ENCODE data around the gene HOXC4. TPM values are rescaled to one million over a fixed set of nuclear protein-coding genes. Genes with fewer than 3 reads are reported as not detected.

The HOXC4 gene
- total and polyA plus RNA-seq, 2 donors = 0.19 to 0.37 TPM

- Histone ChIP-seq H3K9me3 (ENCODE audit: control insufficient read depth in 2 of 2, insufficient read depth in 1 of 2, low read length in 1 of 2) (peaks cover 0 to 4% of the 10 kb centered on the region in 2 donors), H3K27ac (ENCODE audit: low read depth in 1 of 2, low read length in 1 of 2) (no peak overlapping the region), H3K27me3 (ENCODE audit: control insufficient read depth in 2 of 2, insufficient read depth in 1 of 2, low read length in 1 of 2) (peaks cover 78 to 93% of the 10 kb centered on the region in 2 donors), H3K36me3 (ENCODE audit: control insufficient read depth in 2 of 2, insufficient read depth in 2 of 2, low read length in 1 of 2) (no peaks in the 10 kb centered on the region), H3K4me3 (ENCODE audit: low read length in 2 of 2) (no peak overlapping the region), H3K4me1 (ENCODE audit: control insufficient read depth in 2 of 2, insufficient read depth in 2 of 2, low read length in 2 of 2) (no peaks in the 10 kb centered on the region)
- DNase-seq (ENCODE audit: low read depth in 6 of 9, low spot score in 9 of 9) = no peak
- 28% methylated on average over 7 of the region's 7 CpGs for WGBS
Observed at GRCh38 chr12:54059668-54060067, 6.0 kb downstream of the HOXC4 start.

GRCh38 chr12:54060174-54060974, 6.7 kb downstream of the HOXC4 start:
- DNase-seq (ENCODE audit: low read depth in 6 of 9, low spot score in 9 of 9) = no peak
- H3K9me3 ChIP-seq (ENCODE audit: control insufficient read depth in 2 of 2, insufficient read depth in 1 of 2, low read length in 1 of 2) = peaks cover 0 to 4% of the 10 kb centered on the region in 2 donors
- H3K36me3 ChIP-seq (ENCODE audit: control insufficient read depth in 2 of 2, insufficient read depth in 2 of 2, low read length in 1 of 2) = no peaks in the 10 kb centered on the region
- H3K27ac ChIP-seq (ENCODE audit: low read depth in 1 of 2, low read length in 1 of 2) = no peak overlapping the region
- no peaks in the 10 kb centered on the region for H3K4me1 ChIP-seq (ENCODE audit: control insufficient read depth in 2 of 2, insufficient read depth in 2 of 2, low read length in 2 of 2)
- peaks cover 71 to 89% of the 10 kb centered on the region in 2 donors for H3K27me3 ChIP-seq (ENCODE audit: control insufficient read depth in 2 of 2, insufficient read depth in 1 of 2, low read length in 1 of 2)
- WGBS = 21% methylated on average over 38 of the region's 38 CpGs
- H3K4me3 ChIP-seq (ENCODE audit: low read length in 2 of 2) = no peak overlapping the region

- Histone ChIP-seq H3K27me3 (ENCODE audit: control insufficient read depth in 2 of 2, insufficient read depth in 1 of 2, low read length in 1 of 2) (peaks cover 67 to 89% of the 10 kb centered on the region in 2 donors), H3K36me3 (ENCODE audit: control insufficient read depth in 2 of 2, insufficient read depth in 2 of 2, low read length in 1 of 2) (no peaks in the 10 kb centered on the region), H3K4me3 (ENCODE audit: low read length in 2 of 2) (no peak overlapping the region), H3K4me1 (ENCODE audit: control insufficient read depth in 2 of 2, insufficient read depth in 2 of 2, low read length in 2 of 2) (no peaks in the 10 kb centered on the region), H3K9me3 (ENCODE audit: control insufficient read depth in 2 of 2, insufficient read depth in 1 of 2, low read length in 1 of 2) (peaks cover 0 to 4% of the 10 kb centered on the region in 2 donors), H3K27ac (ENCODE audit: low read depth in 1 of 2, low read length in 1 of 2) (no peak overlapping the region)
- DNase-seq (ENCODE audit: low read depth in 6 of 9, low spot score in 9 of 9) = no peak
- WGBS = 45% methylated on average over 7 of the region's 7 CpGs
Observed at GRCh38 chr12:54060975-54061778, 7.5 kb downstream of the HOXC4 start.

GRCh38 chr12:54065677-54066076, 12.0 kb downstream of the HOXC4 start:
- no peak for DNase-seq (ENCODE audit: low read depth in 6 of 9, low spot score in 9 of 9)
- Histone ChIP-seq H3K36me3 (ENCODE audit: control insufficient read depth in 2 of 2, insufficient read depth in 2 of 2, low read length in 1 of 2) (no peaks in the 10 kb centered on the region), H3K4me3 (ENCODE audit: low read length in 2 of 2) (no peak overlapping the region), H3K4me1 (ENCODE audit: control insufficient read depth in 2 of 2, insufficient read depth in 2 of 2, low read length in 2 of 2) (no peaks in the 10 kb centered on the region), H3K9me3 (ENCODE audit: control insufficient read depth in 2 of 2, insufficient read depth in 1 of 2, low read length in 1 of 2) (no peaks in the 10 kb centered on the region), H3K27me3 (ENCODE audit: control insufficient read depth in 2 of 2, insufficient read depth in 1 of 2, low read length in 1 of 2) (peaks cover 35 to 56% of the 10 kb centered on the region in 2 donors), H3K27ac (ENCODE audit: low read depth in 1 of 2, low read length in 1 of 2) (no peak overlapping the region)

GRCh38 chr12:54066408-54066807, 12.8 kb downstream of the HOXC4 start:
- Histone ChIP-seq H3K27ac (ENCODE audit: low read depth in 1 of 2, low read length in 1 of 2) (no peak overlapping the region), H3K4me3 (ENCODE audit: low read length in 2 of 2) (no peak overlapping the region), H3K36me3 (ENCODE audit: control insufficient read depth in 2 of 2, insufficient read depth in 2 of 2, low read length in 1 of 2) (no peaks in the 10 kb centered on the region), H3K27me3 (ENCODE audit: control insufficient read depth in 2 of 2, insufficient read depth in 1 of 2, low read length in 1 of 2) (peaks cover 28 to 56% of the 10 kb centered on the region in 2 donors), H3K9me3 (ENCODE audit: control insufficient read depth in 2 of 2, insufficient read depth in 1 of 2, low read length in 1 of 2) (no peaks in the 10 kb centered on the region), H3K4me1 (ENCODE audit: control insufficient read depth in 2 of 2, insufficient read depth in 2 of 2, low read length in 2 of 2) (no peaks in the 10 kb centered on the region)
- WGBS = 86% methylated on average over 1 of the region's 1 CpG
- DNase-seq (ENCODE audit: low read depth in 6 of 9, low spot score in 9 of 9) = no peak

- H3K9me3 ChIP-seq (ENCODE audit: control insufficient read depth in 2 of 2, insufficient read depth in 1 of 2, low read length in 1 of 2) = no peaks in the 10 kb centered on the region
- H3K4me1 ChIP-seq (ENCODE audit: control insufficient read depth in 2 of 2, insufficient read depth in 2 of 2, low read length in 2 of 2) = no peaks in the 10 kb centered on the region
- peaks cover 18 to 55% of the 10 kb centered on the region in 2 donors for H3K27me3 ChIP-seq (ENCODE audit: control insufficient read depth in 2 of 2, insufficient read depth in 1 of 2, low read length in 1 of 2)
- no peak overlapping the region for H3K27ac ChIP-seq (ENCODE audit: low read depth in 1 of 2, low read length in 1 of 2)
- no peaks in the 10 kb centered on the region for H3K36me3 ChIP-seq (ENCODE audit: control insufficient read depth in 2 of 2, insufficient read depth in 2 of 2, low read length in 1 of 2)
- DNase-seq (ENCODE audit: low read depth in 6 of 9, low spot score in 9 of 9) = no peak
- WGBS = 96% methylated on average over 4 of the region's 4 CpGs
- no peak overlapping the region for H3K4me3 ChIP-seq (ENCODE audit: low read length in 2 of 2)
Observed at GRCh38 chr12:54068418-54069070, 14.9 kb downstream of the HOXC4 start.

- no peak overlapping the region for H3K27ac ChIP-seq (ENCODE audit: low read depth in 1 of 2, low read length in 1 of 2)
- DNase-seq (ENCODE audit: low read depth in 6 of 9, low spot score in 9 of 9) = no peak
- H3K9me3 ChIP-seq (ENCODE audit: control insufficient read depth in 2 of 2, insufficient read depth in 1 of 2, low read length in 1 of 2) = no peaks in the 10 kb centered on the region
- 63% methylated on average over 1 of the region's 1 CpG for WGBS
- no peak overlapping the region for H3K4me3 ChIP-seq (ENCODE audit: low read length in 2 of 2)
- H3K4me1 ChIP-seq (ENCODE audit: control insufficient read depth in 2 of 2, insufficient read depth in 2 of 2, low read length in 2 of 2) = no peaks in the 10 kb centered on the region
- no peaks in the 10 kb centered on the region for H3K36me3 ChIP-seq (ENCODE audit: control insufficient read depth in 2 of 2, insufficient read depth in 2 of 2, low read length in 1 of 2)
- H3K27me3 ChIP-seq (ENCODE audit: control insufficient read depth in 2 of 2, insufficient read depth in 1 of 2, low read length in 1 of 2) = peaks cover 13 to 60% of the 10 kb centered on the region in 2 donors
Observed at GRCh38 chr12:54071942-54072341, 18.3 kb downstream of the HOXC4 start.

GRCh38 chr12:54074308-54074707, 20.7 kb downstream of the HOXC4 start:
- no peaks in the 10 kb centered on the region for H3K36me3 ChIP-seq (ENCODE audit: control insufficient read depth in 2 of 2, insufficient read depth in 2 of 2, low read length in 1 of 2)
- H3K9me3 ChIP-seq (ENCODE audit: control insufficient read depth in 2 of 2, insufficient read depth in 1 of 2, low read length in 1 of 2) = no peaks in the 10 kb centered on the region
- H3K4me1 ChIP-seq (ENCODE audit: control insufficient read depth in 2 of 2, insufficient read depth in 2 of 2, low read length in 2 of 2) = no peaks in the 10 kb centered on the region
- no peak overlapping the region for H3K27ac ChIP-seq (ENCODE audit: low read depth in 1 of 2, low read length in 1 of 2)
- no peak overlapping the region for H3K4me3 ChIP-seq (ENCODE audit: low read length in 2 of 2)
- 83% methylated on average over 6 of the region's 6 CpGs for WGBS
- peaks cover 13 to 66% of the 10 kb centered on the region in 2 donors for H3K27me3 ChIP-seq (ENCODE audit: control insufficient read depth in 2 of 2, insufficient read depth in 1 of 2, low read length in 1 of 2)
- no peak for DNase-seq (ENCODE audit: low read depth in 6 of 9, low spot score in 9 of 9)

- no peak for DNase-seq (ENCODE audit: low read depth in 6 of 9, low spot score in 9 of 9)
- Histone ChIP-seq H3K4me1 (ENCODE audit: control insufficient read depth in 2 of 2, insufficient read depth in 2 of 2, low read length in 2 of 2) (no peaks in the 10 kb centered on the region), H3K4me3 (ENCODE audit: low read length in 2 of 2) (no peak overlapping the region), H3K36me3 (ENCODE audit: control insufficient read depth in 2 of 2, insufficient read depth in 2 of 2, low read length in 1 of 2) (no peaks in the 10 kb centered on the region), H3K27me3 (ENCODE audit: control insufficient read depth in 2 of 2, insufficient read depth in 1 of 2, low read length in 1 of 2) (peaks cover 11 to 75% of the 10 kb centered on the region in 2 donors), H3K9me3 (ENCODE audit: control insufficient read depth in 2 of 2, insufficient read depth in 1 of 2, low read length in 1 of 2) (no peaks in the 10 kb centered on the region), H3K27ac (ENCODE audit: low read depth in 1 of 2, low read length in 1 of 2) (no peak overlapping the region)
- WGBS = 72% methylated on average over 6 of the region's 6 CpGs
Observed at GRCh38 chr12:54075409-54075808, 21.8 kb downstream of the HOXC4 start.
